Lower leg skin (tissue), 4 donors: Measurements from ENCODE around the gene GPATCH8. TPM values are rescaled to one million over a fixed set of nuclear protein-coding genes. Genes with fewer than 3 reads are reported as not detected.
A peak's percentile ranks its signal among the peaks of the same experiment; 100 is the strongest.

Source experiments
- DNase-seq, 2 donors: peaks; one replicate each; pipeline ENCODE4 v3.0.0-alpha.2; 2019; ENCODE audit warnings: low spot score in 2 of 2
- H3K4me3 ChIP-seq: fragments of 200-600 bp; sonication (generic); 2 replicates; pipeline ENCODE4 v1.5.1; 2017; ENCODE audit warnings: mild to moderate bottlenecking, low read depth; ENCODE audit not compliant: poor library complexity, severe bottlenecking
- CTCF ChIP-seq, 3 donors: fragments of 450-650 bp; IDR thresholded peaks; one replicate each; pipeline ENCODE4 v1.5.1; 2016; ENCODE audit warnings: antibody characterized with exemption in 3 of 3, mild to moderate bottlenecking in 3 of 3, moderate library complexity in 2 of 3
- POLR2A ChIP-seq, 2 donors: fragments of 450-650 bp; IDR thresholded peaks; one replicate each; pipeline ENCODE4 v1.6.1; 2016 to 2017; ENCODE audit warnings: antibody characterized with exemption in 2 of 2, mild to moderate bottlenecking in 1 of 2, moderate library complexity in 1 of 2
- WGBS, 2 donors: methylation state at CpG; one replicate each; pipeline ENCODE4 v1.1.5; 2018; 5-methylcytosine and 5-hydroxymethylcytosine counted together
- intact Hi-C: fragments of 100-400 bp; cut with DNase I; formaldehyde crosslinking; loops from one replicate; pipeline ENCODE4 v1.15.0; 2023; ENCODE audit warnings: low total_unique reads
- total RNA-seq, 4 donors: library from RNA; depleted of rRNA; stranded (reverse); fragments of >200 nt; gene quantifications; one replicate each; pipeline ENCODE4 v1.1.0, GENCODE V29; 2016

Gene GPATCH8
- total RNA-seq, 4 donors from 2014 or later: 31.1 to 43.1 (median 35.6) TPM

- H3K4me3 ChIP-seq: no peak overlapping the region
- 21 to 68% methylated on average over 2 to 6 of the region's 6 CpGs for WGBS, 2 donors
- TF ChIP-seq CTCF (IDR thresholded peaks at IDR 0.05) (no peak), POLR2A (IDR thresholded peaks at IDR 0.05) (no peak)
- DNase-seq: peak in 1 of 2 donors; percentile 93
- intact Hi-C loops: no loop called here
Observed at GRCh38 chr17:44350733-44351226, 152.4 kb downstream of the GPATCH8 start.

- no peak overlapping the region for H3K4me3 ChIP-seq
- WGBS, 2 donors: 88% methylated on average over 12 of the region's 12 CpGs
- TF ChIP-seq CTCF (IDR thresholded peaks at IDR 0.05): no peak
- no peak for TF ChIP-seq POLR2A (IDR thresholded peaks at IDR 0.05)
- DNase-seq: no peak
- intact Hi-C loops: no loop called here
Observed at GRCh38 chr17:44349553-44350070, 153.6 kb downstream of the GPATCH8 start.

DNA sequence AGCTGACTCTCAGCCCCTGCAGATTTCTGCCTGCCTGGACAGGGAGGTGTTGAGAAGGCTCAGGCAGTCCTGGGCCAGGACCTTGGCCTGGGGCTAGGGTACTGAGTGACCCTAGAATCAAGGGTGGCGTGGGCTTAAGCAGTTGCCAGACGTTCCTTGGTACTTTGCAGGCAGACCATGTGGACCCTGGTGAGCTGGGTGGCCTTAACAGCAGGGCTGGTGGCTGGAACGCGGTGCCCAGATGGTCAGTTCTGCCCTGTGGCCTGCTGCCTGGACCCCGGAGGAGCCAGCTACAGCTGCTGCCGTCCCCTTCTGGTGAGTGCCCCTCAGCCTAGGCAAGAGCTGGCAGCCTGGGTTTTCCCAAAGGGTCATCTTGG, 154.2 kb downstream of the GPATCH8 start:
- no peak overlapping the region for H3K4me3 ChIP-seq
- 67 to 80% methylated on average over 6 of the region's 6 CpGs for WGBS, 2 donors
- TF ChIP-seq CTCF (IDR thresholded peaks at IDR 0.05) (no peak), POLR2A (IDR thresholded peaks at IDR 0.05) (no peak)
- intact Hi-C loops: no loop called here
- no peak for DNase-seq

- no peak overlapping the region for H3K4me3 ChIP-seq
- DNase-seq: peak in 1 of 2 donors; percentile 51
- intact Hi-C loops: no loop called here
Observed at GRCh38 chr17:44348234-44348987, 154.8 kb downstream of the GPATCH8 start.

More at GRCh38 chr17:44348234-44348987, 154.8 kb downstream of the GPATCH8 start:
- 49 to 66% methylated on average over 6 to 9 of the region's 9 CpGs for WGBS, 2 donors
- TF ChIP-seq POLR2A (IDR thresholded peaks at IDR 0.05) (no peak), CTCF (IDR thresholded peaks at IDR 0.05) (no peak)

Other genes with a start within 250 kb of the GPATCH8 start
- 1 to 10 TPM in 1 of 4 donors, not detected in 3; 2.4 TPM for gene SLC4A1, start 235.3 kb downstream of the GPATCH8 start, total RNA-seq
- gene RUNDC3A, start 194.8 kb downstream of the GPATCH8 start, total RNA-seq: 10 to 100 TPM; 12.6 to 29.5 (median 17.1) TPM
- 100 to 1,000 TPM in 1 of 4 donors, 10 to 100 TPM in 3; 73.4 to 113 (median 90.0) TPM for gene SLC25A39, start 178.6 kb downstream of the GPATCH8 start, total RNA-seq
- 100 to 1,000 TPM; 272 to 295 (median 283) TPM for gene GRN, start 158.1 kb downstream of the GPATCH8 start, total RNA-seq
- gene FAM171A2, start 139.6 kb downstream of the GPATCH8 start, total RNA-seq: 1 to 10 TPM in 3 of 4 donors, under 1 TPM in 1; 0.95 to 2.8 (median 2.4) TPM
- under 1 TPM in 2 of 4 donors, not detected in 2; 0.10 to 0.30 TPM for gene ITGA2B, start 113.8 kb downstream of the GPATCH8 start, total RNA-seq
- 1 to 10 TPM in 2 of 4 donors, under 1 TPM in 2; 0.49 to 1.8 (median 0.89) TPM for gene FZD2, start 54.1 kb upstream of the GPATCH8 start, total RNA-seq
- gene MEIOC, start 153.1 kb upstream of the GPATCH8 start, total RNA-seq: under 1 TPM in 1 of 4 donors, not detected in 3; 0.17 TPM
- 10 to 100 TPM; 13.2 to 19.2 (median 14.4) TPM for gene CCDC43, start 186.4 kb upstream of the GPATCH8 start, total RNA-seq
- 1 to 10 TPM; 1.3 to 3.5 (median 2.1) TPM for gene DBF4B, start 205.3 kb upstream of the GPATCH8 start, total RNA-seq